Esophagus muscularis mucosa (tissue), 4 donors: ENCODE data around the gene MTA3. TPM values are rescaled to one million over a fixed set of nuclear protein-coding genes. Genes with fewer than 3 reads are reported as not detected.

Source experiments
- DNase-seq: peaks from one replicate; pipeline ENCODE4 v3.0.0-alpha.2; 2017; ENCODE audit errors: extremely low spot score
- H3K27ac ChIP-seq, 4 donors: fragments of 200-600 bp; sonication (generic); replicated peaks in 1 of 4; 1 replicate in 3 of 4; 2 replicates in 1 of 4; pipeline ENCODE4 v1.5.1; 2016 to 2019; ENCODE audit warnings: mild to moderate bottlenecking in 1 of 4
- H3K27me3 ChIP-seq, 4 donors: fragments of 200-600 bp; sonication (generic); one replicate each; pipeline versions ENCODE4 v1.5.1 to v1.6.0; 2016 to 2019
- H3K36me3 ChIP-seq, 4 donors: fragments of 200-600 bp; sonication (generic); one replicate each; pipeline ENCODE4 v1.5.1; 2016 to 2019
- H3K4me1 ChIP-seq, 4 donors: fragments of 200-600 bp; sonication (generic); one replicate each; pipeline ENCODE4 v1.5.1; 2016 to 2019
- H3K4me3 ChIP-seq, 4 donors: fragments of 200-600 bp; sonication (generic); 1 replicate in 2 of 4; 2 replicates in 2 of 4; pipeline ENCODE4 v1.5.1; 2016 to 2019; ENCODE audit warnings: mild to moderate bottlenecking in 4 of 4, moderate library complexity in 1 of 4
- H3K9me3 ChIP-seq, 4 donors: fragments of 200-600 bp; sonication (generic); 1 replicate in 3 of 4; 2 replicates in 1 of 4; pipeline ENCODE4 v1.5.1; 2016 to 2019
- CTCF ChIP-seq, 3 experiments: fragments of 200-600 bp in 2 of 3; fragments of 450-650 bp in 1 of 3; sonication (generic) in 2 of 3; IDR thresholded peaks; one replicate each; pipeline ENCODE4 v1.5.1; 2017 to 2019; ENCODE audit warnings: antibody characterized with exemption in 3 of 3, mild to moderate bottlenecking in 2 of 3, moderate library complexity in 1 of 3
- EP300 ChIP-seq: sonication (generic); formaldehyde crosslinking; IDR thresholded peaks from one replicate; pipeline ENCODE4 v1.6.1; 2017; ENCODE audit warnings: antibody characterized with exemption
- POLR2A ChIP-seq: fragments of 450-650 bp; IDR thresholded peaks from one replicate; pipeline ENCODE4 v1.6.1; 2017; ENCODE audit warnings: antibody characterized with exemption, moderate library complexity, mild to moderate bottlenecking, low read depth
- POLR2AphosphoS5 ChIP-seq, 2 donors: sonication (generic); formaldehyde crosslinking; IDR thresholded peaks; one replicate each; pipeline ENCODE4 v1.6.1; 2017; ENCODE audit warnings: antibody characterized with exemption in 2 of 2
- WGBS: methylation state at CpG from one replicate; pipeline ENCODE4 v1.1.5; 2018; 5-methylcytosine and 5-hydroxymethylcytosine counted together
- intact Hi-C: fragments of 100-400 bp; cut with DNase I; formaldehyde crosslinking; loops from one replicate; pipeline ENCODE4 v1.15.1; 2023
- total RNA-seq, 4 donors: library from RNA; depleted of rRNA; stranded (reverse); fragments of >200 nt; gene quantifications; one replicate each; pipeline versions ENCODE4 v1.1.0 to v1.2.1, GENCODE V29; 2016

MTA3 gene
- total RNA-seq, 4 donors from 2014 or later = 20.5 to 27.7 (median 24.3) TPM

- no peak for DNase-seq
- Histone ChIP-seq H3K27me3 (no peaks in the 10 kb centered on the region), H3K36me3 (peaks cover 0 to 41% (median 17%) of the 10 kb centered on the region in 4 donors), H3K27ac (no peak overlapping the region), H3K4me1 (peaks cover 5 to 47% (median 25%) of the 10 kb centered on the region in 4 donors), H3K4me3 (no peak overlapping the region), H3K9me3 (no peaks in the 10 kb centered on the region)
- TF ChIP-seq POLR2A (no peak), EP300 (no peak), POLR2AphosphoS5 (IDR thresholded peaks at IDR 0.05) (no peak), CTCF (IDR thresholded peaks at IDR 0.05) (no peak)
- WGBS = 94% methylated on average over 10 of the region's 10 CpGs
- intact Hi-C loops = no loop called here
Observed at GRCh38 chr2:42572297-42573081, 4.1 kb downstream of the MTA3 start.

DNA sequence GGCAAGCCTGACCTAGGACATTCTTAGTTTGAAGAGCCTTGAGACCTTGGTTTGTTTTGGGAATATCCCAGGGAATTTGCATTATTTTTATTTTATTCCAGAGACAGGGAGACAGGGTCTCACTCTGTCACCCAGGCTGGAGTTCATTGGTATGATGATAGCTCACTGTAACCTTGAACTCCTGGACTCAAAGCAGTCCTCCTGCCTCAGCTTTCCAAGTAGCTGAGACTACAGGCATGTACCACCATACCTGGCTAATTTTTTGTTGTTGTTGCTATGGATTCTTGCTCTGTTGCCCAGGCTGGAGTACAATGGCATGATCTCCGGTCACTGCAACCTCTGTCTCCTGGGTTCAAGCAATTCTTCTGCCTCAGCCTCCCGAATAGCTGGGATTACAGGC is 4.8 kb downstream of the MTA3 start:
- Histone ChIP-seq H3K27me3 (no peaks in the 10 kb centered on the region), H3K9me3 (no peaks in the 10 kb centered on the region), H3K4me1 (peaks cover 5 to 41% (median 20%) of the 10 kb centered on the region in 4 donors), H3K4me3 (no peak overlapping the region), H3K27ac (no peak overlapping the region), H3K36me3 (peaks cover 0 to 41% (median 18%) of the 10 kb centered on the region in 4 donors)
- TF ChIP-seq POLR2AphosphoS5 (IDR thresholded peaks at IDR 0.05) = no peak
- TF ChIP-seq EP300 = no peak
- TF ChIP-seq POLR2A = no peak
- no peak for TF ChIP-seq CTCF (IDR thresholded peaks at IDR 0.05)
- intact Hi-C loops = no loop called here
- DNase-seq = no peak
- 94% methylated on average over 2 of the region's 2 CpGs for WGBS

GRCh38 chr2:42575458-42576064 is 7.1 kb downstream of the MTA3 start:
- H3K27ac ChIP-seq = no peak overlapping the region
- no peak for DNase-seq
- intact Hi-C loops = no loop called here
- TF ChIP-seq POLR2A (no peak), CTCF (IDR thresholded peaks at IDR 0.05) (no peak), POLR2AphosphoS5 (IDR thresholded peaks at IDR 0.05) (no peak), EP300 (no peak)
- no peak overlapping the region for H3K4me3 ChIP-seq
- H3K27me3 ChIP-seq = no peaks in the 10 kb centered on the region
- H3K4me1 ChIP-seq = peaks cover 0 to 33% (median 9%) of the 10 kb centered on the region in 4 donors
- H3K36me3 ChIP-seq = peaks cover 0 to 59% (median 34%) of the 10 kb centered on the region in 4 donors
- H3K9me3 ChIP-seq = no peaks in the 10 kb centered on the region
- 74% methylated on average over 3 of the region's 3 CpGs for WGBS

GRCh38 chr2:42578621-42579020 is 10.2 kb downstream of the MTA3 start:
- H3K27ac ChIP-seq = no peak overlapping the region
- H3K36me3 ChIP-seq = peaks cover 0 to 61% (median 42%) of the 10 kb centered on the region in 4 donors
- no peak for DNase-seq
- intact Hi-C loops = no loop called here
- H3K4me3 ChIP-seq = no peak overlapping the region
- TF ChIP-seq POLR2AphosphoS5 (IDR thresholded peaks at IDR 0.05) (no peak), POLR2A (no peak), EP300 (no peak), CTCF (IDR thresholded peaks at IDR 0.05) (no peak)
- no peaks in the 10 kb centered on the region for H3K9me3 ChIP-seq
- peaks cover 0 to 27% (median 7%) of the 10 kb centered on the region in 4 donors for H3K4me1 ChIP-seq
- H3K27me3 ChIP-seq = no peaks in the 10 kb centered on the region
- 70% methylated on average over 2 of the region's 2 CpGs for WGBS
